Panc1 (cell line): Measurements from ENCODE around the gene ARFGEF3.

ENCODE experiments used
- CTCF ChIP-seq: fragments of 450-650 bp; IDR thresholded peaks from 2 replicates; pipeline ENCODE4 v1.5.1; 2017; ENCODE audit warnings: mild to moderate bottlenecking
- SIN3A ChIP-seq: IDR thresholded peaks from 2 replicates; pipeline ENCODE4 v1.6.1; 2012; ENCODE audit warnings: low read depth, mild to moderate bottlenecking, low read length, moderate library complexity, borderline replicate concordance; ENCODE audit not compliant: insufficient read depth

GRCh38 chr6:138161088-138161337 lies 726 bp upstream of the ARFGEF3 start:
- TF ChIP-seq CTCF, result no peak
- no peak for TF ChIP-seq SIN3A
